ENCODE data around the gene GALE. TPM values are rescaled to one million over a fixed set of nuclear protein-coding genes. Genes with fewer than 3 reads are reported as not detected.
"Not testable (repeated sequence)": the region's sequence is repeated elsewhere in the genome, so short reads cannot be mapped to it uniquely, and the experiment has no call there.

The GALE gene
- total RNA-seq, 1 donor from 2014 or later = 19.6 TPM

- DNase-seq (ENCODE audit: low read depth in 2 of 2) = peak in 1 of 2 donors; percentile 43
Measured at GRCh38 chr1:23793018-23793781, 7.4 kb downstream of the GALE start.

- DNase-seq (ENCODE audit: low read depth in 2 of 2) = no peak
Measured at GRCh38 chr1:23792151-23792945, 8.2 kb downstream of the GALE start.

GRCh38 chr1:23791516-23792047 is 9.0 kb downstream of the GALE start:
- DNase-seq (ENCODE audit: low read depth in 2 of 2) = peak in 1 of 2 donors; percentile 32

GRCh38 chr1:23790696-23791515 is 9.6 kb downstream of the GALE start, which contains the start of gene LYPLA2:
Gene LYPLA2 (plus strand): TSS chr1:23791145. CDS start chr1:23792683, 1,538 bp downstream.
- peak; percentile 73 to 92 for DNase-seq (ENCODE audit: low read depth in 2 of 2)

- DNase-seq (ENCODE audit: low read depth in 2 of 2) = no peak
Measured at GRCh38 chr1:23788695-23789094, 11.9 kb downstream of the GALE start.

- DNase-seq (ENCODE audit: low read depth in 2 of 2) = peak in 1 of 2 donors; percentile 38
Measured at GRCh38 chr1:23787701-23788100, 12.9 kb downstream of the GALE start.

GRCh38 chr1:23784846-23785245 is 15.7 kb downstream of the GALE start:
- DNase-seq (ENCODE audit: low read depth in 2 of 2) = no peak

GRCh38 chr1:23783141-23783540 is 17.4 kb downstream of the GALE start:
- DNase-seq (ENCODE audit: low read depth in 2 of 2) = not testable (repeated sequence)

- peak in 1 of 2 donors; percentile 33 for DNase-seq (ENCODE audit: low read depth in 2 of 2)
Measured at GRCh38 chr1:23779826-23780371, 20.7 kb downstream of the GALE start.

- DNase-seq (ENCODE audit: low read depth in 2 of 2) = peak; percentile 64 to 87
Measured at GRCh38 chr1:23777979-23778814, 22.4 kb downstream of the GALE start, which contains the start of gene PITHD1. Gene PITHD1 (plus strand): TSS chr1:23778418. CDS start chr1:23778516, 98 bp downstream.

- no peak for DNase-seq (ENCODE audit: low read depth in 2 of 2)
Measured at GRCh38 chr1:23776217-23776616, 24.3 kb downstream of the GALE start.

- DNase-seq (ENCODE audit: low read depth in 2 of 2) = no peak
Measured at GRCh38 chr1:23774174-23774880, 26.2 kb downstream of the GALE start.

- no peak for DNase-seq (ENCODE audit: low read depth in 2 of 2)
Measured at GRCh38 chr1:23772854-23773242, 27.7 kb downstream of the GALE start.

- peak; percentile 60 to 83 for DNase-seq (ENCODE audit: low read depth in 2 of 2)
Measured at GRCh38 chr1:23772049-23772853, 28.3 kb downstream of the GALE start.

- DNase-seq (ENCODE audit: low read depth in 2 of 2) = no peak
Measured at GRCh38 chr1:23768733-23769132, 31.8 kb downstream of the GALE start.

- DNase-seq (ENCODE audit: low read depth in 2 of 2) = no peak
Measured at GRCh38 chr1:23763041-23763577, 37.4 kb downstream of the GALE start.

GRCh38 chr1:23759277-23759676 is 41.3 kb downstream of the GALE start:
- no peak for DNase-seq (ENCODE audit: low read depth in 2 of 2)

- no peak for DNase-seq (ENCODE audit: low read depth in 2 of 2)
Measured at GRCh38 chr1:23757812-23758211, 42.7 kb downstream of the GALE start.
